CD14-positive monocyte (primary cell): ENCODE results near the gene HSPA4L. TPM values are rescaled to one million over a fixed set of nuclear protein-coding genes. Genes with fewer than 3 reads are reported as not detected.

Source experiments
- DNase-seq, 3 donors: peaks; one replicate each; pipeline ENCODE4 v3.0.0-alpha.2; 2011 to 2022
- H2AFZ ChIP-seq: 2 replicates; pipeline ENCODE4 v1.6.0; 2012; ENCODE audit warnings: mild to moderate bottlenecking, low read depth, low read length, inconsistent platforms; ENCODE audit not compliant: insufficient read depth, poor library complexity, severe bottlenecking
- H3K27ac ChIP-seq, 2 donors: 1 replicate in 1 of 2; 2 replicates in 1 of 2; pipeline ENCODE4 v1.5.1; 2012 to 2013; ENCODE audit warnings: low read length in 2 of 2, control low read depth in 1 of 2, inconsistent platforms in 1 of 2, low read depth in 1 of 2, mild to moderate bottlenecking in 1 of 2
- H3K27me3 ChIP-seq, 2 donors: one replicate each; pipeline versions ENCODE4 v1.6.0 to v1.6.1; 2011 to 2013; ENCODE audit warnings: low read length in 2 of 2; ENCODE audit not compliant: control insufficient read depth in 2 of 2, insufficient read depth in 2 of 2
- H3K36me3 ChIP-seq, 2 donors: replicated peaks in 1 of 2; 1 replicate in 1 of 2; 2 replicates in 1 of 2; pipeline versions ENCODE4 v1.5.1 to v1.6.1; 2012 to 2013; ENCODE audit warnings: low read length in 2 of 2, control low read depth in 1 of 2, inconsistent platforms in 1 of 2, mild to moderate bottlenecking in 1 of 2; ENCODE audit not compliant: insufficient read depth in 2 of 2, control insufficient read depth in 1 of 2
- H3K4me1 ChIP-seq, 2 donors: 1 replicate in 1 of 2; 2 replicates in 1 of 2; pipeline versions ENCODE4 v1.5.1 to v1.6.1; 2012 to 2013; ENCODE audit warnings: low read length in 2 of 2, control low read depth in 1 of 2, inconsistent platforms in 1 of 2, mild to moderate bottlenecking in 1 of 2, moderate library complexity in 1 of 2; ENCODE audit not compliant: insufficient read depth in 2 of 2, control insufficient read depth in 1 of 2
- H3K4me2 ChIP-seq: replicated peaks from 2 replicates; pipeline ENCODE3; 2012; ENCODE audit warnings: low read length, moderate library complexity, mild to moderate bottlenecking; ENCODE audit not compliant: poor library complexity, severe bottlenecking; ENCODE audit errors: extremely low read depth
- H3K4me3 ChIP-seq, 3 experiments: fragments of 200-600 bp in 1 of 3; sonication (generic) in 1 of 3; replicated peaks in 1 of 3; 1 replicate in 2 of 3; 2 replicates in 1 of 3; pipeline ENCODE4 v1.5.1; 2011 to 2013; ENCODE audit warnings: low read length in 3 of 3, mild to moderate bottlenecking in 3 of 3, control low read depth in 2 of 3, low read depth in 2 of 3, inconsistent platforms in 1 of 3, moderate library complexity in 1 of 3
- H3K79me2 ChIP-seq: 2 replicates; pipeline ENCODE4 v1.6.0; 2012; ENCODE audit warnings: mild to moderate bottlenecking, control low read depth, inconsistent platforms, low read length, moderate library complexity; ENCODE audit not compliant: insufficient read depth
- H3K9ac ChIP-seq: 2 replicates; pipeline ENCODE4 v1.6.0; 2017; ENCODE audit warnings: low read length, mild to moderate bottlenecking; ENCODE audit not compliant: insufficient read depth, poor library complexity, severe bottlenecking
- H3K9me3 ChIP-seq, 2 donors: replicated peaks in 1 of 2; 1 replicate in 1 of 2; 2 replicates in 1 of 2; pipeline versions ENCODE4 v1.5.1 to v1.6.1; 2012 to 2013; ENCODE audit warnings: low read length in 2 of 2, control low read depth in 1 of 2; ENCODE audit not compliant: control insufficient read depth in 1 of 2, insufficient read depth in 1 of 2
- H4K20me1 ChIP-seq: 2 replicates; pipeline ENCODE4 v1.6.0; 2012; ENCODE audit warnings: mild to moderate bottlenecking, low read length, control low read depth, moderate library complexity; ENCODE audit not compliant: insufficient read depth
- H3K27ac Mint-ChIP-seq, 7 donors: one replicate each; pipeline ENCODE4 v1.8.0; 2020; ENCODE audit warnings: mild to moderate bottlenecking in 7 of 7, mixed read lengths in 7 of 7, moderate library complexity in 6 of 7, inconsistent platforms in 2 of 7
- H3K27me3 Mint-ChIP-seq, 3 donors: one replicate each; pipeline ENCODE4 v1.8.0; 2021 to 2022; ENCODE audit warnings: low read depth in 3 of 3, mild to moderate bottlenecking in 3 of 3, mixed read lengths in 3 of 3, moderate library complexity in 3 of 3, inconsistent platforms in 1 of 3
- H3K36me3 Mint-ChIP-seq, 2 donors: one replicate each; pipeline ENCODE4 v1.8.0; 2020; ENCODE audit warnings: mixed read lengths in 2 of 2, inconsistent platforms in 1 of 2, mild to moderate bottlenecking in 1 of 2
- H3K4me1 Mint-ChIP-seq: one replicate; pipeline ENCODE4 v1.8.0; 2020; ENCODE audit warnings: mild to moderate bottlenecking, mixed read lengths
- H3K4me3 Mint-ChIP-seq, 2 donors: one replicate each; pipeline ENCODE4 v1.8.0; 2020; ENCODE audit warnings: mild to moderate bottlenecking in 2 of 2, mixed read lengths in 2 of 2, moderate library complexity in 1 of 2
- H3K9me3 Mint-ChIP-seq, 7 donors: one replicate each; pipeline ENCODE4 v1.8.0; 2020 to 2022; ENCODE audit warnings: mixed read lengths in 7 of 7, mild to moderate bottlenecking in 6 of 7, moderate library complexity in 6 of 7, inconsistent platforms in 2 of 7
- CTCF ChIP-seq: fragments of 200-600 bp; IDR thresholded peaks from one replicate; pipeline ENCODE4 v1.8.0; 2022; ENCODE audit warnings: antibody characterized with exemption, mild to moderate bottlenecking
- WGBS: methylation state at CpG from one replicate; pipeline ENCODE4 v1.1.5; 2013; ENCODE audit warnings: missing lambda C conversion rate; ENCODE audit not compliant: insufficient coverage; 5-methylcytosine and 5-hydroxymethylcytosine counted together
- intact Hi-C, 2 donors: fragments of 100-400 bp; cut with micrococcal nuclease; formaldehyde crosslinking; loops; one replicate each; pipeline versions ENCODE4 v1.15.0 to v1.15.1; 2023
- polyA plus RNA-seq, 3 donors: library from polyadenylated mRNA; depleted of rRNA in 1 of 3; unstranded in 2 of 3; stranded (reverse) in 1 of 3; fragments of 300-500 nt in 2 of 3; fragments of >200 nt in 1 of 3; fragmentation: Illumina TruSeq in 2 of 3; gene quantifications; 1 replicate in 2 of 3; 2 replicates in 1 of 3; pipeline ENCODE4 v1.2.3, GENCODE V29; 2012 to 2021

The HSPA4L gene
- polyA plus RNA-seq, 3 donors: 0.04 TPM; not detected in 2

- TF ChIP-seq CTCF: no peak
- Histone ChIP-seq H3K27me3 (peaks cover 11 to 15% of the 10 kb centered on the region in 2 donors), H3K27ac (no peak overlapping the region), H3K36me3 (no peaks in the 10 kb centered on the region), H3K9ac (no peak overlapping the region), H3K4me1 (peaks cover 6 to 14% of the 10 kb centered on the region in 2 donors), H2AFZ (no peak overlapping the region), H4K20me1 (no peaks in the 10 kb centered on the region), H3K4me2 (no peak overlapping the region), H3K9me3 (no peaks in the 10 kb centered on the region), H3K79me2 (no peaks in the 10 kb centered on the region), H3K4me3 (no peak overlapping the region)
- intact Hi-C loops: no loop called here
- no CpG with 5 or more reads among the region's 4 CpGs for WGBS
- no peaks in the 10 kb centered on the region for H3K36me3 Mint-ChIP-seq
- peaks cover 0 to 4% (median 0%) of the 10 kb centered on the region in 7 donors for H3K9me3 Mint-ChIP-seq
- H3K4me1 Mint-ChIP-seq: peaks cover 9% of the 10 kb centered on the region
- H3K27me3 Mint-ChIP-seq: peaks cover 12 to 20% (median 13%) of the 10 kb centered on the region in 3 donors
- no peak overlapping the region for H3K4me3 Mint-ChIP-seq
- no peak for DNase-seq
- H3K27ac Mint-ChIP-seq: no peak overlapping the region
These were observed 6.3 kb upstream of the HSPA4L start for GRCh38 chr4:127775843-127776242.

GRCh38 chr4:127776620-127777019 lies 5.5 kb upstream of the HSPA4L start:
- no peak overlapping the region for H3K27ac ChIP-seq
- no peaks in the 10 kb centered on the region for H3K9me3 ChIP-seq
- no peak for DNase-seq
- H3K9ac ChIP-seq: no peak overlapping the region
- Mint-ChIP-seq H3K27me3 (peaks cover 19 to 28% (median 20%) of the 10 kb centered on the region in 3 donors), H3K4me1 (peaks cover 15% of the 10 kb centered on the region), H3K36me3 (peaks cover 0 to 5% of the 10 kb centered on the region in 2 donors), H3K9me3 (peaks cover 0 to 10% (median 4%) of the 10 kb centered on the region in 7 donors), H3K27ac (no peak overlapping the region), H3K4me3 (no peak overlapping the region)
- no peak overlapping the region for H2AFZ ChIP-seq
- H4K20me1 ChIP-seq: no peaks in the 10 kb centered on the region
- H3K27me3 ChIP-seq: peaks cover 17 to 23% of the 10 kb centered on the region in 2 donors
- H3K4me1 ChIP-seq: peaks cover 11 to 19% of the 10 kb centered on the region in 2 donors
- intact Hi-C loops: no loop called here
- H3K4me3 ChIP-seq: no peak overlapping the region
- H3K79me2 ChIP-seq: no peaks in the 10 kb centered on the region
- no peaks in the 10 kb centered on the region for H3K36me3 ChIP-seq
- no peak overlapping the region for H3K4me2 ChIP-seq
- 100% methylated on average over 1 of the region's 2 CpGs for WGBS
- no peak for TF ChIP-seq CTCF
